ENCODE results near the gene EFCAB5. TPM values are rescaled to one million over a fixed set of nuclear protein-coding genes. Genes with fewer than 3 reads are reported as not detected.

EFCAB5 gene
- total and polyA plus RNA-seq, 2 of the 13 experiments (the other 11 are each of a cell fraction or from before 2014, with no cell fraction given): 0.15 TPM; not detected in 1

- TF ChIP-seq NR2C2 (CRISPR knock-in tag; IDR thresholded peaks at IDR 0.05; ENCODE audit: borderline replicate concordance) (no peak), CSRNP2 (CRISPR knock-in tag; conservative IDR thresholded peaks at IDR 0.05; ENCODE audit: low read depth) (no peak), HOXD1 (CRISPR knock-in tag; IDR thresholded peaks at IDR 0.05) (no peak), GLMP (CRISPR knock-in tag; IDR thresholded peaks at IDR 0.05; ENCODE audit: borderline replicate concordance) (no peak), NFYC (CRISPR knock-in tag; IDR thresholded peaks at IDR 0.05) (no peak)
Measured at GRCh38 chr17:29909236-29910003, 32.0 kb upstream of the EFCAB5 start (continued).

GRCh38 chr17:29911641-29912177, 29.7 kb upstream of the EFCAB5 start:
- Histone ChIP-seq H4K20me1 (ENCODE audit: insufficient read depth, low read length) (no peaks in the 10 kb centered on the region; the same call in 1 of the 2 replicates), H2AFZ (ENCODE audit: low read length) (no peak overlapping the region), H3K4me1 (ENCODE audit: insufficient read depth, low read length) (no peaks in the 10 kb centered on the region), H3K27me3 (ENCODE audit: control insufficient read depth in 1 of 2, insufficient read depth in 2 of 2, low read length in 2 of 2) (no peaks in the 10 kb centered on the region), H3K36me3 (replicated peaks in 1 of 2; ENCODE audit: control insufficient read depth in 1 of 2, insufficient read depth in 2 of 2, low read length in 2 of 2) (no peaks in the 10 kb centered on the region), H3K27ac (ENCODE audit: extremely low read length, insufficient read depth, low read length) (no peak overlapping the region), H3K9ac (ENCODE audit: insufficient read depth, low read depth, low read length) (no peak overlapping the region), H3K4me2 (ENCODE audit: low read depth, low read length) (no peak overlapping the region), H3K79me2 (ENCODE audit: insufficient read depth, low read length) (no peaks in the 10 kb centered on the region), H3K4me3 (replicated peaks in 1 of 3; ENCODE audit: insufficient read depth in 1 of 3, low read depth in 2 of 3, low read length in 3 of 3) (no peak overlapping the region), H3K9me3 (ENCODE audit: low read length) (no peaks in the 10 kb centered on the region)
- FAIRE-seq (no peak), DNase-seq (ENCODE audit: low spot score) (no peak), ATAC-seq (no peak)
- in situ Hi-C loops (cut with HindIII; ENCODE audit: extremely low pct_ligation_motif_present, low pct_unique_long_range_greater_than_20kb) (no loop called here), intact Hi-C loops (cut with micrococcal nuclease; ENCODE audit: unreplicated experiment) (no loop called here)
- BruUV-seq (replicated peaks): no TSS peak
- ChIA-PET CTCF (ENCODE audit: low intra/inter-chr PET ratio, low total read pairs) (no interaction called here), POLR2A (no interaction called here)
- TF ChIP-seq ISL2 (CRISPR knock-in tag; IDR thresholded peaks at IDR 0.05): no peak
- TF ChIP-seq CREB3 (CRISPR knock-in tag; IDR thresholded peaks at IDR 0.05): no peak
- TF ChIP-seq SMAD1 (CRISPR knock-in tag; IDR thresholded peaks at IDR 0.05; ENCODE audit: borderline replicate concordance, low read depth): no peak
- no peak for TF ChIP-seq HNRNPK (IDR thresholded peaks at IDR 0.05; ENCODE audit: low read depth, low read length, poor library complexity, severe bottlenecking)
- TF ChIP-seq HOXA9 (CRISPR knock-in tag; IDR thresholded peaks at IDR 0.05; ENCODE audit: borderline replicate concordance): no peak
- no peak for TF ChIP-seq ZNF775 (CRISPR knock-in tag; IDR thresholded peaks at IDR 0.05; ENCODE audit: borderline replicate concordance)
- TF ChIP-seq ZNF558 (CRISPR knock-in tag; IDR thresholded peaks at IDR 0.05; ENCODE audit: borderline replicate concordance): no peak
- TF ChIP-seq REST (IDR thresholded peaks at IDR 0.05; ENCODE audit: borderline replicate concordance in 1 of 2, low read depth in 1 of 2, low read length in 2 of 2): no peak
- no peak for TF ChIP-seq MAFG (CRISPR knock-in tag; IDR thresholded peaks at IDR 0.05)
